Forelimb muscle (tissue), 1 donor: ENCODE data around the gene FAF1. TPM values are rescaled to one million over a fixed set of nuclear protein-coding genes. Genes with fewer than 3 reads are reported as not detected.

Experiments
- DNase-seq: peaks from one replicate; pipeline ENCODE4 v3.0.0-alpha.2; 2013; ENCODE audit warnings: low read depth
- polyA plus RNA-seq: library from polyadenylated mRNA; unstranded; fragments of 120-200 nt; gene quantifications from one replicate; pipeline ENCODE4 v1.2.1, GENCODE V29; 2013; ENCODE audit not compliant: insufficient read length

Gene FAF1
- polyA plus RNA-seq, 1 donor: 42.8 TPM

GRCh38 chr1:50978144-50978851 is 18.2 kb upstream of the FAF1 start:
- DNase-seq: no peak

DNA sequence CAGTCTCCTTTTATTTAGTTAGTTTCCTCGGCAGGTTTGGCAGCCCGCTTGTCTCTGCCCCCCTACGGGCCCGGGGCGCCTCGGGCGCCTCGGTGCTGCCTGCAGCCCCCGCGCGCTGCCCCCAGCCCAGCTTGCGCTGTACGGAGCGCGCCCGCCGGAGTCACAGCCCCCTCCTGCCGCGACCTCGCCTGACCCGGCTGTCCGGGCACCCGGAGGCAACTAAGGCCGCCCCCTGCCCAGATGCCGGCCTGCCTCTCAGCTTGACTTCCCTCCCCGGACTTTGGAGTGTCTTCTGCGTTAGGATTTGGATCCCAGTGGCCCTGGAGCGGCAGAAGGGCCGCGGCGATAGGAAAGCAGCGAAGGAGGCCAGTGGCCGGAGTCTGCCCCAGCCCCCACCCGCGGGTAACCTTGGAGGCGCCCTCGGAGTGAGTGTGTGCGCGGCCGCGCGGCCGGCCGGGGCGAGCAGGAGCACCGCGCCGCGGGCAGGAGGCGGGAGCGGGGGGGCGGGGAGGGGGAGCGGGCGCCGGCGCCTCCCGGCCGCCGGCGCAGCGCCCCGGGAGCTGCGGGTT is 17.6 kb upstream of the FAF1 start:
- no peak for DNase-seq

- no peak for DNase-seq
Measured at GRCh38 chr1:50976890-50977574, 17.0 kb upstream of the FAF1 start.

GRCh38 chr1:50976111-50976889 is 16.2 kb upstream of the FAF1 start:
- no peak for DNase-seq

DNA sequence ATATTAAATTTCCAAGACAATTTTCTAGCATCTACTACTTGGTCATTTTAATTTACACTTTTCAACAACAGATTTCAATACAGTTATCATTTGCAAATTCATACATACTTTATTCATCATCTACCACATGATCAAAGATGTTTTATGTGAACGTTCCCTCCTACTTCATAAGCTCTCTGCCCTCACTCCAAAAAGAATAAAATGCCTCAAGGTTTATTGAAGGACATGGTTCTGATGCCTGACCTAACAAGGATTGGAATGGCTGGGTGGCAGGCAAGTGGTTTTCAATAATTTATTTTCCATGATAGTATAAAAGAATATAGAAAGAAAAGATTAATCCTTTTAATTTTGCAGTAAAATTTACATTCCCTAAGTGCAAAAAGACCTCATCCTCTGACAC is 15.4 kb upstream of the FAF1 start:
- DNase-seq: no peak

DNA sequence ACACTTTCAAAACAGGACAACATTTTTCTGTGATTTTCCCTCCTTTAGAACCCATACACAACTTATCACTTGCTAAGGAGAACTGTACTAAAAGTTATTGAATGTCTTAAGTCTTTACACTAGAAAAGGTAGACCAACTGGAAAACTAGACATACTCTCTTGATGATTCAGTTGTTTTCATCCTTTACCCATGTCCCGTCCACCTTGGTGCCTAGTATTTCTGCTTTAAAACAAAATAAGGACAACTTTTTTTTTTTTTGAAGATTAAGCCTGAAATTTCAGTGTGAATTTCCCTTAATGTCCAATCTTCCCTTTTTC is 14.5 kb upstream of the FAF1 start:
- no peak for DNase-seq

GRCh38 chr1:50973875-50974617 is 14.0 kb upstream of the FAF1 start:
- DNase-seq: no peak

- no peak for DNase-seq
Measured at GRCh38 chr1:50973255-50973654, 13.2 kb upstream of the FAF1 start.

GRCh38 chr1:50972766-50973165 is 12.7 kb upstream of the FAF1 start:
- DNase-seq: no peak

GRCh38 chr1:50971748-50972305 is 11.8 kb upstream of the FAF1 start:
- no peak for DNase-seq

GRCh38 chr1:50970931-50971582 is 11.0 kb upstream of the FAF1 start:
- DNase-seq: no peak

GRCh38 chr1:50970509-50970887 is 10.4 kb upstream of the FAF1 start:
- DNase-seq: no peak

GRCh38 chr1:50969611-50970508 is 9.8 kb upstream of the FAF1 start, which contains the start of gene CDKN2C:
Gene CDKN2C (plus strand): TSS chr1:50970245. CDS start chr1:50970369, 124 bp downstream.
- DNase-seq: no peak

DNA sequence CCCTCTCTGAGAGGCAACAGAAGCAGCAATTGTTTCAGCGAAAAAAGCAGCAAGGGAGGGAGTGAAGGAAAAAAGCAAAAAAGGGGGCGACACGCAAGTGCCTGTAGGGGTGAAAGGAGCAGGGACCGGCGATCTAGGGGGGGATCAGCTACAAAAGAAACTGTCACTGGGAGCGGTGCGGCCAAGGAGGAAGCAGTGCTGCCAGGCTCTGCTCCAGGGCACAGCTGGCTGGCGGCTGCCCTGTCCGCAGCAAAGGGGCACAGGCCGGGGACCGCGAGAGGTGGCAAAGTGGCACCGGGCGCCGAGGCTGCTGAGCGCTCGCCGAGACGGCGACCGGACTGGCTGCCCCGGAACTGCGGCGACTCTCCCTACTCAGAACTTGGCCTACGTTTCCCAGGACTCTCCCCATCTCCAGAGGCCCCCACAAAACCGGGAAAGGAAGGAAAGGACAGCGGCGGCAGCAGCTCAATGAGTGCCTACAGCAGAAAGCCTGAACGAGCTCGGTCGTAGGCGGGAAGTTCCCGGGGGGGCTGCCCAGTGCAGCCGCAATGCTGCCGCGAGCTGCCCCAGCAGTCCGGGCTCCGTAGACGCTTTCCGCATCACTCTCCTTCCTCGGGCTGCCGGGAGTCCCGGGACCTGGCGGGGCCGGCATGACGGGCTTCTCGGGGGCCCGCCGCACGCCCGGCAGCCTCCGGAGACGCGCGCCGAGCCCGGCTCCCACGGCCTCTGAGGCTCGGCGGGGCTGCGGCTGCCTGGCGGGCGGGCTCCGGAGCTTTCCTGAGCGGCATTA is 8.9 kb upstream of the FAF1 start:
- DNase-seq: no peak

GRCh38 chr1:50968158-50968820 is 8.2 kb upstream of the FAF1 start:
- peak; percentile 84 for DNase-seq

DNA sequence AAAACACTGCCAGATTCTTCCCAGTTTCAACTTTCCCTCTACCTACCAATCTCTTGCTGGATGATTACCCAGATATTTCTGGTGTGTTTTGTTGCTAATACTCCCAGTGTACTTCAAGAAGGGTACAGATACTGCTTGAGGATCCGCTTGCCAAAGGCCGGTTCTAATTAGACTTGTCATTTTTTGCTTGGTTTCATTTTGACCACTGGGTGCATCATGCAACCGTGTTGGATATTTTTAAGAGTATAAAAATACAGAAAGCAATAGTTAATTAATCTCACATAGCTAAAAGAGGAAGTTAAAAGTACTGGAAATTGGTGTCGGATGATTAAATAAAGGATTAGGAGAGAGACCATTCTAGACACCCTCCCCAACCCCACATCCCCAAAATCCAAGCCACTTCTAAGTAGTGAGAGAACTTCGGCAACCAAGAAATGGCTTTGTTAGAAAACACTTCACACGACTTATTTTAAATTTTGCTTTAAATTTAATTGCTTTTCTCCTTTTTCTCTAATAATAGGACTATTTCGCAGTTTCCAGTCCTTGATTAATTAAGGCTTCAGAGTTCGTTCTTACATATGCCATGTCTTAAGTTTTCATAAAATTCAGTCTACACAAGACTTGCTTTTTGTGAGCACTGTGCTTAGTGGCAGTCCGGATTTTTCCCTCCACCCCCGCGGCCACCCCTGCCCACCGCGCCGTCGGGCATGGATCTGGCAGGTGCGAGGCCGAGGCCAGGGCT is 7.5 kb upstream of the FAF1 start:
- DNase-seq: no peak

DNA sequence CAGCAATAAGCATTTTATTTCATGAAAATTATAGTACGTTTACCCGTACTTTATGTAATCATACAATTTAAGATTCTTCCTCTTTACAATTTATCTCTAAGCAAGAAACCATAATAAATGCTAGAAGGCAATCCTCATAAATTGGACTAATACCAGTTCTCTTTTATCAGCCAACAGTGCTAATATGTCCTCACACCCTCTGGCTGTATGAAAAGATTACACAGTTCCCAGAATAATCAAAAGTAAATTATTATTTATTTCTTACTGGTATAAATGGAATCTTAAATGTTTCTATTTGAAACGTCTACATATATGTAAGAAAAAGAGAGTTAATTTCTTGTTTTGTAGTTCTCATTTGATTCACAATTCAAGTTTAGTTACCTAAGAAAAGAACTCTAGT is 6.9 kb upstream of the FAF1 start:
- DNase-seq: no peak

DNA sequence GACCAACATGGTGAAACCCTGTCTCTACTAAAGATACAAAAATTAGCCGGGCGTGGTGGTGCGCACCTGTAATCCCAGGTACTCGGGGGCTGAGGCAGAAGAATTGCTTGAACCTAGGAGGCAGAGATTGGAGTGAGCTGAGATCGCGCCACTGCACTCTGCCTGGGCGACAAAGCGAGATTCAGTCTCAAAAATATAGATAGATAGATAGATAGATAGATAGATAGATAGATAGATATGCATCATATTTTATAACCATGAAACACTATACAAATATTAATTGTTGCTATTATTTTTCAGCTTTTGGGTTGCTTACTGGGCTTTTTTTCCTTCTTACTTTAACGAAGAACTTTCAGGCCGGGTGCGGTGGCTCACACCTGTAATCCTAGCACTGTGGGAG is 4.8 kb upstream of the FAF1 start:
- DNase-seq: no peak
